Measurements from ENCODE around the gene USP24.

GRCh38 chr1:55206210-55206609 is 9.0 kb downstream of the USP24 start:
- TF ChIP-seq POLR2A (IDR thresholded peaks at IDR 0.05; ENCODE audit: low read length) (no peak), GATA1 (IDR thresholded peaks at IDR 0.05; ENCODE audit: low read depth, low read length) (no peak)

Measured in erythroblast (primary cell).